ENCODE measurements around the gene WRNIP1. TPM values are rescaled to one million over a fixed set of nuclear protein-coding genes. Genes with fewer than 3 reads are reported as not detected.
A peak's percentile ranks its signal among the peaks of the same experiment; 100 is the strongest.
"Not testable (repeated sequence)": the region's sequence is repeated elsewhere in the genome, so short reads cannot be mapped to it uniquely, and the experiment has no call there.

The WRNIP1 gene
- total and polyA plus RNA-seq, 4 donors = 23.2 to 40.3 (median 38.3) TPM

DNA sequence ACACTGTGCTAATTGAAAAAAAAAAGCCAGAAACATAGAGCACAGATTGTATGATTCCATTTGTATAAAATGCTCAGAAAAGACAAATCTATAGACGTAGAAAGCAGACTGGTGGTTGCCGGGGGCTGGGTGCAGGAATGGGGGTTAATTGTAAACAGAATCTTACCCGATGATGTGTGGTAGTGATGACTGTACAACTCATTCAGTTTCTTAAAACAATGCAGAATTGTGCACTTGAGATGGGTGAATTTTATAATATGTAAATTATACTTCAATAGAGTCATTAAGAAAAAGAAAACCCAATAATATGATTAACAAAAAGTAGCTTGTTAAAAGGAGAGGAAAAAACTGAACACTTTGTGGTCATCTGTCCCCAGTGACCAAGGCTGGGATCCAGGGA lies 10.8 kb upstream of the WRNIP1 start:
- ATAC-seq (ENCODE audit: low FRiP score) = no peak
- Histone ChIP-seq H3K27me3 (ENCODE audit: control insufficient read depth in 1 of 2, insufficient read depth in 2 of 2, low read length in 1 of 2) (no peaks in the 10 kb centered on the region), H3K4me3 (ENCODE audit: low read length in 2 of 2) (no peak overlapping the region), H3K36me3 (ENCODE audit: control insufficient read depth in 1 of 2, insufficient read depth in 2 of 2, low read length in 1 of 2) (no peaks in the 10 kb centered on the region), H3K9me3 (ENCODE audit: control insufficient read depth, low read length) (no peaks in the 10 kb centered on the region), H3K4me1 (ENCODE audit: control insufficient read depth in 1 of 2, insufficient read depth in 2 of 2, low read length in 2 of 2) (no peaks in the 10 kb centered on the region), H3K27ac (ENCODE audit: low read depth in 1 of 2, low read length in 2 of 2) (no peak overlapping the region)
- intact Hi-C loops (cut with DNase I) = loop anchor here in 1 of 2 donors (5.0 kb wide), 1 partner anchor 1157 kb away; no protein-coding TSS in a partner anchor
- DNase-seq = no peak
- WGBS, 2 donors = 64 to 65% methylated on average over 3 of the region's 3 CpGs

DNA sequence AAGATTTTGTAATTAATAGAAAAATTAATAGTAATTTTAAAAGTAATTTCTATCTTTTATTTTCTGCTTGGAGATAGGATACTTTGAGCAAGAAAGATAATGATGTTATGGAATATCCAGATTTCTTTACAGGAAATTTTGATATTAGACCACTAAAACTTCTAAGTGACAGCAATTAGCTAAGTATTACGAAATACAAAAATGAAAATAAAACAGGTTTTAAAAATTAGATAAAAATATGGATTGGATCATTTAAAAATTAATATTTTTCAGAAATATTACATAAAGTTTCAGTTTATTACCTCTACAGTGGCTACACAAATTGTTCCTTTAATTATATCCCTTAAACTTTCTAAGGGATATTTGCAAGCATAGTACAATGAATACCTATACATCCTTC lies 10.3 kb upstream of the WRNIP1 start:
- WGBS, 2 donors = 99 to 100% methylated on average over 1 of the region's 1 CpG
- H3K9me3 ChIP-seq (ENCODE audit: control insufficient read depth, low read length) = no peaks in the 10 kb centered on the region
- no peak for DNase-seq
- no peak for ATAC-seq (ENCODE audit: low FRiP score)
- H3K36me3 ChIP-seq (ENCODE audit: control insufficient read depth in 1 of 2, insufficient read depth in 2 of 2, low read length in 1 of 2) = no peaks in the 10 kb centered on the region
- H3K4me3 ChIP-seq (ENCODE audit: low read length in 2 of 2) = no peak overlapping the region
- H3K27me3 ChIP-seq (ENCODE audit: control insufficient read depth in 1 of 2, insufficient read depth in 2 of 2, low read length in 1 of 2) = no peaks in the 10 kb centered on the region
- intact Hi-C loops (cut with DNase I) = loop anchor here in 1 of 2 donors (5.0 kb wide), 1 partner anchor 1158 kb away; no protein-coding TSS in a partner anchor
- H3K4me1 ChIP-seq (ENCODE audit: control insufficient read depth in 1 of 2, insufficient read depth in 2 of 2, low read length in 2 of 2) = no peaks in the 10 kb centered on the region
- no peak overlapping the region for H3K27ac ChIP-seq (ENCODE audit: low read depth in 1 of 2, low read length in 2 of 2)

DNA sequence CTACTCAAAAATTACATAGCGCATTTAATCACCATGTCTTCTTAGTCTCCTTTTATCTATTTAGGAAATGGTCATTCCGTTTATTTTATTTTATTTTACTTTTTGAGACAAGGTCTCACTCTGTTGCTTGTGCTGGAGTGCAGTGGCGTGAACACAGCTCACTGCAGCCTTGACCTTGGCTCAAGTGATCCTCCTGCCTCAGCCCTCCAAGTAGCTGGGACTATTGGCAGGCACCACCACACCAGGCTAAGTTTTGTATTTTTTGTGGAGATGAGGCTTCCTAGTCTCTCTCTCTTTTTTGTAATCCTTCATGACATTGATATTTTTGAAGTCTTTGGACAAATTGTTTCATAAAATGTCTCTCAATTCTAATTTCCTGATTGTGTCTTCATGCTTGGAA lies 9.7 kb upstream of the WRNIP1 start:
- Histone ChIP-seq H3K36me3 (ENCODE audit: control insufficient read depth in 1 of 2, insufficient read depth in 2 of 2, low read length in 1 of 2) (no peaks in the 10 kb centered on the region), H3K4me1 (ENCODE audit: control insufficient read depth in 1 of 2, insufficient read depth in 2 of 2, low read length in 2 of 2) (no peaks in the 10 kb centered on the region), H3K9me3 (ENCODE audit: control insufficient read depth, low read length) (no peaks in the 10 kb centered on the region), H3K27me3 (ENCODE audit: control insufficient read depth in 1 of 2, insufficient read depth in 2 of 2, low read length in 1 of 2) (no peaks in the 10 kb centered on the region), H3K4me3 (ENCODE audit: low read length in 2 of 2) (no peak overlapping the region), H3K27ac (ENCODE audit: low read depth in 1 of 2, low read length in 2 of 2) (no peak overlapping the region)
- WGBS, 2 donors = 69 to 74% methylated on average over 3 of the region's 3 CpGs
- ATAC-seq (ENCODE audit: low FRiP score) = no peak
- intact Hi-C loops (cut with DNase I) = no loop called here
- DNase-seq = no peak

DNA sequence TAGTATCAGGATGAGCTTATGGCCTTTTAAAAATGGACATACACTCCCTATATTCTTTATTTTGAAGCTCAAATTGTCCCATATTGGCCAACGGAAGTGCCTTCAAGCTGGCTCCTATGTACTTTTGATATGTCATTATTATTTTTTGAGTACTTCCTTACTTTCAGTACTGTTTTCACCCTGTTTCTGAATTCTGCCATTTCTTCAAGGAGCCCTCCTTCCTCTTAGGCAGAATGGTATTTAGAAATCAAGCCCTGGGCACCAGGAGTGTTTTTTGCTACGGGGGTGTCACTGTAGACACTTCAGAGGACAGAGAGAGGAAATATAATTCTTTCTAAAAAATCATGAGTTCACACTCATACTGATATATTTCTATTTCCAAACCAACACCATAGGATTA lies 9.0 kb upstream of the WRNIP1 start:
- H3K4me1 ChIP-seq (ENCODE audit: control insufficient read depth in 1 of 2, insufficient read depth in 2 of 2, low read length in 2 of 2) = no peaks in the 10 kb centered on the region
- DNase-seq = no peak
- 81 to 84% methylated on average over 2 of the region's 2 CpGs for WGBS, 2 donors
- no peak for ATAC-seq (ENCODE audit: low FRiP score)
- H3K36me3 ChIP-seq (ENCODE audit: control insufficient read depth in 1 of 2, insufficient read depth in 2 of 2, low read length in 1 of 2) = no peaks in the 10 kb centered on the region
- H3K27ac ChIP-seq (ENCODE audit: low read depth in 1 of 2, low read length in 2 of 2) = no peak overlapping the region
- H3K4me3 ChIP-seq (ENCODE audit: low read length in 2 of 2) = no peak overlapping the region
- H3K27me3 ChIP-seq (ENCODE audit: control insufficient read depth in 1 of 2, insufficient read depth in 2 of 2, low read length in 1 of 2) = no peaks in the 10 kb centered on the region
- intact Hi-C loops (cut with DNase I) = no loop called here
- H3K9me3 ChIP-seq (ENCODE audit: control insufficient read depth, low read length) = no peaks in the 10 kb centered on the region

DNA sequence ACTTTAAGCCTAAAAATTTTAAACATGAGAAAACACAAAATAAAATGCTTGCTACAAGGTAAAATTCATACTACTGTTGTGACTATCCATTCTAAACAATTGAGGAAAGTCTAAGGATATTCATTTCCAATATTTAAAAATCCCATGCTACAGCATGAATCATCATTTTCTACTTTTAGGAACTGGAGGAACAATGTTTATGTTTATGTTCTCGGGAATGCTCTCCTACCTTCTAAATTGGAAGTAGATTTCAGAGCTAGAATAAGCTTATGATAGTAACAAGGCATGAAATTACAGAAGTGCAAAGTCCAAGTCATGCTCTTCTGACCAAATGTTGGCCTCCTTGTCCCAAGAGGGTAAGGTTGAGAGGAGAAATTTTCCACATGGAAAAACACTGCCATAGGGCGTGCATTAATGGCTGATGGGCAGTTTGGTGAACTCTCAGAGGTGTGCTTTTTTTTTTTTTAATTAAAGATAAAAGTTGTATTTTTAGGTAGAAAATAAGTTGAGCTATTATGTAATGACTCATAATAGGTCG lies 8.4 kb upstream of the WRNIP1 start:
- intact Hi-C loops (cut with DNase I) = no loop called here

DNA sequence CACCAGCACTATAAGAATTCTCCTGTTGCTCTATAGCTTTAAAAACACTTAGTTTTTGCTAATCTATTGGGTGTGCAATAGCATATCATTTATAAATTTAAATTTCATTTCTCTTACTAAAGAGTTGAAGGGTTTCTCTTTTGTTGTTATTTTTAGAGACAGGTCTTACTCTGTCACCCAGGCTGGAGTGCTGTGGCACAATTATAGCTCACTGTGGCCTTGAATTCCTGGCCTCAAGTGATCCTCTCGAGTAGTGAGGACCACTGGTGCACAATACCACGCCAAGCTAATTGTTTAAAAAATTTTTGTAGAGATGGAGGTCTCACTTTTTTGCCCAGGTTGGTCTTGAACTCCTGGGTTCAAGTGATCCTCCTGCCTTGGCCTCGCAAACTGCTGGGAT lies 6.2 kb upstream of the WRNIP1 start:
- intact Hi-C loops (cut with DNase I) = no loop called here
- Histone ChIP-seq H3K27me3 (ENCODE audit: control insufficient read depth in 1 of 2, insufficient read depth in 2 of 2, low read length in 1 of 2) (no peaks in the 10 kb centered on the region), H3K4me1 (ENCODE audit: control insufficient read depth in 1 of 2, insufficient read depth in 2 of 2, low read length in 2 of 2) (no peaks in the 10 kb centered on the region), H3K4me3 (ENCODE audit: low read length in 2 of 2) (no peak overlapping the region), H3K36me3 (ENCODE audit: control insufficient read depth in 1 of 2, insufficient read depth in 2 of 2, low read length in 1 of 2) (no peaks in the 10 kb centered on the region), H3K27ac (ENCODE audit: low read depth in 1 of 2, low read length in 2 of 2) (no peak overlapping the region), H3K9me3 (ENCODE audit: control insufficient read depth, low read length) (no peaks in the 10 kb centered on the region)
- no peak for ATAC-seq (ENCODE audit: low FRiP score)
- 78 to 85% methylated on average over 3 of the region's 3 CpGs for WGBS, 2 donors
- no peak for DNase-seq

More for the DNA sequence above, 8.4 kb upstream of the WRNIP1 start:
- H3K27ac ChIP-seq (ENCODE audit: low read depth in 1 of 2, low read length in 2 of 2) = no peak overlapping the region
- H3K9me3 ChIP-seq (ENCODE audit: control insufficient read depth, low read length) = no peaks in the 10 kb centered on the region
- DNase-seq (no peak), ATAC-seq (ENCODE audit: low FRiP score) (no peak)
- 61 to 65% methylated on average over 3 of the region's 3 CpGs for WGBS, 2 donors
- no peaks in the 10 kb centered on the region for H3K36me3 ChIP-seq (ENCODE audit: control insufficient read depth in 1 of 2, insufficient read depth in 2 of 2, low read length in 1 of 2)
- H3K4me1 ChIP-seq (ENCODE audit: control insufficient read depth in 1 of 2, insufficient read depth in 2 of 2, low read length in 2 of 2) = no peaks in the 10 kb centered on the region
- no peaks in the 10 kb centered on the region for H3K27me3 ChIP-seq (ENCODE audit: control insufficient read depth in 1 of 2, insufficient read depth in 2 of 2, low read length in 1 of 2)
- no peak overlapping the region for H3K4me3 ChIP-seq (ENCODE audit: low read length in 2 of 2)

DNA sequence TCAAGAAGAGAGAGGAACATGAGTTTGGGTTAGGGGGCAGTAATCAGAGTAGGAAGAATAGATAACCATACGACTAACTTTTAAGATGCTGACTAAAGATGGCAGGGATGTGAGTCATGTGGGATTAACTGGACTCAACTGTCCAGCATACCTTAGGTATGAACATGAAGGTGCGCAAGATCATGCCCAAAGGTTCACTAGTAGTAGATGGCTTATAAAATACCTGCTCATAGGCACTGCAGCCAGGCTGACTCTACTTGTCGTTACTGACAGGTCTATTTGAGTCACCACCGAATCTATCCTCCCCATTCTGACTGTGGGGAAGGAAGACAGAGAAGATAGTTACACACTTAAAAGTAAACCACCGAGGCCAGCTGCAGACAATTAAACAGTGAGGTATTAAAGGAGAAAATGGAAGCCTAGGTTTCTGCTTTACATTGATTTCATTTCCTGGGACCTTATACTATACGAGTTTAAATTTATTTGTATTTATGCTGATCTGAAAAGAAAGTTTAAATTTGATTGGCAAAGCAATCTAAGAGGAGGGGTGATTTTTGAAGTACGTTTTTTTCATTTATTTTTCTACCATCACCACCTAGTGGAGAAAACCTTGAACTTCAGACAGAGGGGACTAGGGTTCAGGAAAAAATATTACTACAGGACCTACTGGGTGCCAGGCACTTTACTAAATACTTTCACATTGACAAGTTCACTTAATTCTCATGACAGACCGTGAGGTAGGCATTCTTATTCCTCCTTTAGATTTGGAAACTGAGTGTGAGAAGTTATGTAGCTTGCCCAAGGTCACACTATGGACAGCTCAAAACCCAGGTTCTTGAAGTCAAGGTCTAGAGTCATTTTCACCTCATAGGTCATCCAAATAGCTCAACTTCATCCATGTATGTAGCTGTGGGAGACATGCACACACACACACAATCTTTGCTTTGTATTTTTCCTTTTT lies 4.0 kb upstream of the WRNIP1 start:
- ATAC-seq (ENCODE audit: low FRiP score) = no peak
- Histone ChIP-seq H3K9me3 (ENCODE audit: control insufficient read depth, low read length) (no peaks in the 10 kb centered on the region), H3K27ac (ENCODE audit: low read depth in 1 of 2, low read length in 2 of 2) (no peak overlapping the region), H3K4me1 (ENCODE audit: control insufficient read depth in 1 of 2, insufficient read depth in 2 of 2, low read length in 2 of 2) (no peaks in the 10 kb centered on the region), H3K4me3 (ENCODE audit: low read length in 2 of 2) (no peak overlapping the region), H3K27me3 (ENCODE audit: control insufficient read depth in 1 of 2, insufficient read depth in 2 of 2, low read length in 1 of 2) (no peaks in the 10 kb centered on the region), H3K36me3 (ENCODE audit: control insufficient read depth in 1 of 2, insufficient read depth in 2 of 2, low read length in 1 of 2) (no peaks in the 10 kb centered on the region)
- DNase-seq = no peak
- WGBS, 2 donors = 81 to 86% methylated on average over 8 of the region's 8 CpGs
- intact Hi-C loops (cut with DNase I) = no loop called here

DNA sequence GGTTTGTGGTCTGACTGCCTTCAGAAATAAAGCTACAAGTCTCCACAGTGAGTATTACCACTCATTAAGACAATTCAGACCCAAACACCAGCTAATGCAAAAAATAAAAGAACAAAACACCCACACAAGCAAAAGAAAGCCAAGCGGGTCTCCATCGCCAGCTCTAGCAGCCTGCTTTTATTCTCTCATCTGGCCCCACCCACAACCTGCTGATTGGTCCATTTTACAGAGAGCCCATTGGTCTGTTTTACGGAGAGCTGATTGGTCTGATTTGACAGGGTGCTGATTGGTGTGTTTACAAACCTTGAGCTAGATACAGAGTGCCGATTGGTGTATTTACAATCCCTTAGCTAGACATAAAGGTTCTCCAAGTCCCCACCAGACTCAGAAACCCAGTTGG lies 2.3 kb upstream of the WRNIP1 start:
- H3K27me3 ChIP-seq (ENCODE audit: control insufficient read depth in 1 of 2, insufficient read depth in 2 of 2, low read length in 1 of 2); DNase-seq; H3K4me3 ChIP-seq (ENCODE audit: low read length in 2 of 2); intact Hi-C loops (cut with DNase I); H3K9me3 ChIP-seq (ENCODE audit: control insufficient read depth, low read length); H3K36me3 ChIP-seq (ENCODE audit: control insufficient read depth in 1 of 2, insufficient read depth in 2 of 2, low read length in 1 of 2); ATAC-seq (ENCODE audit: low FRiP score); H3K4me1 ChIP-seq (ENCODE audit: control insufficient read depth in 1 of 2, insufficient read depth in 2 of 2, low read length in 2 of 2); H3K27ac ChIP-seq (ENCODE audit: low read depth in 1 of 2, low read length in 2 of 2): not testable (repeated sequence)
- WGBS, 2 donors = 87 to 97% methylated on average over 4 of the region's 4 CpGs

DNA sequence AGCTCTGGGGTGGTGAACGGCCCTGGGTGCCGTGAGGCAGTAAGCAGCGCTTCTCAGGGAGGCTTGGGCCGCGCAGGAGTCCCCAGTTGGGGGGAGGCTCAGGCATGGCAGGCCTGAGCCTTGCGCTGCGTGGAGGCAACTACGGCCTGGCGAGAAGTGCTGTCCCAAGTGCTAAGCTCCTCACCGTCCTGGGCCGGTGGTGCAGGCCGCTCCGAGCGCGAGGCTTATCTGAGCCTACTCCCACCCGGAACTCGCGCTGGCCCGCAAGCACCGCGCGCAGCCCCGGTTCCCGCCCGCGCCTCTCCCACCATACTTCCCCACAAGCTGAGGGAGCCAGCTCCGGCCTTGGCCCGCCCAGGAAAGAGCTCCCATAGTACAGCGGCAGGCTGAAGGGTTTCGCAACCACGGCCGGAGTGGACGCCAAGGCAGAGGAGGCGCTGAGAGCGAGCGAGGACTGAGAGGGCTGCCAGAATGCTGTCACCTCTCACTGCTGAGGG lies 1.8 kb upstream of the WRNIP1 start:
- Histone ChIP-seq H3K9me3 (ENCODE audit: control insufficient read depth, low read length) (no peaks in the 10 kb centered on the region), H3K27ac (ENCODE audit: low read depth in 1 of 2, low read length in 2 of 2) (no peak overlapping the region), H3K4me1 (ENCODE audit: control insufficient read depth in 1 of 2, insufficient read depth in 2 of 2, low read length in 2 of 2) (no peaks in the 10 kb centered on the region), H3K27me3 (ENCODE audit: control insufficient read depth in 1 of 2, insufficient read depth in 2 of 2, low read length in 1 of 2) (no peaks in the 10 kb centered on the region), H3K36me3 (ENCODE audit: control insufficient read depth in 1 of 2, insufficient read depth in 2 of 2, low read length in 1 of 2) (no peaks in the 10 kb centered on the region), H3K4me3 (ENCODE audit: low read length in 2 of 2) (no peak overlapping the region)
- intact Hi-C loops (cut with DNase I) = no loop called here
- peak; percentile 71 to 81 for DNase-seq
- WGBS, 2 donors = 96 to 97% methylated on average over 36 of the region's 36 CpGs
- no peak for ATAC-seq (ENCODE audit: low FRiP score)
